ENCODE results near the gene GFI1B.

The GFI1B gene

DNA sequence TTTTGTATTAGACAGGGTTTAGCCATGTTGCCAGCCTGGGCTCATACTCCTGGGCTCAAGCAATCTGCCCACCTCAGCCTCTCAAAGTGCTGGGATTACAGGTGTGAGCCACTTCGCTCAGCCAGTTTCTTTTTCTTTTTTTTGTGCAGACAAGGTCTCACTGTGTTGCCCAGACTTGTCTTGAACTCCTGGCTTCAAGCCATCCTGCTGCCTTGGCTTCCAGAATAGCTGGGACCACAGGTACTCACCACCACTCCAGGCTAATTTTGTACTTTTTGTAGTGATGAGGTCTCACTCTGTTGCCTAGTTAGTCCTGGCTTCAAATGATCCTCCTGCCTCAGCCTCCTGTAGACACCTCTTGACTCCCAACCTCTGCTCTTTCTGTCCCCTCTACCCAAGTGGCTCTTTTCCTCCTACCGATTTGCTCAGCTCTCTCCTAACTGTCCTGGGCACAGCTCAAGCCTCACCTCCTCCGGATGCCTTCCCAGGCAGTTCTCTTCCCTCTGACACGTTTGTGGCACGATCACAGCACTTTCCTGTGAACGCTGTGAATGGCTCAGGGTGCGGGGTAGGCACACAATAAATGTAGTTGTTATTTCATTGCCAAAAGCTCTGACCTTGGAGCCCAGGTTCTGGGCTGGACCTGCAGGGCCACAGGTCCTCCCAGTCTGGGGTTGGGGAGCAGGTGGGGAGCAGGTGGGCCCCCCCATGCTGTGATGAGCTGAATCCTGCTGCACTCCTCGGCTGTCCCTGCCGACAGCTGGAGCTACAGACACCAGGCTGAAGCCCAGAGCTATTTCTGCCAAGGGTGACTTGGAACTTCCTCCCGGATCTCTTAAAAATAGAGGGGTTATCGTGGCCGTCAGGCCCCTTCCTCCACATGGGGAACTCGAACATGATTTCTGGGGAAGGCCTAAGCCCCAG lies 23.9 kb downstream of the GFI1B start:
- ChIA-PET CTCF (interaction anchor here (0.6 to 5.7 kb wide), 6 partner anchors 9 to 184 kb away, joined by 3 to 56 read pairs (median 4); partner anchors contain the start of gene GFI1B), POLR2A (interaction anchor here (1.3 to 2.3 kb wide), 2 partner anchors 20 to 28 kb away, joined by 3 to 10 read pairs; partner anchors contain the start of gene GTF3C5)
- H3K4me1 ChIP-seq (ENCODE audit: control insufficient read depth, insufficient read depth, low read length): no peaks in the 10 kb centered on the region
- no peak overlapping the region for H3K4me3 ChIP-seq (ENCODE audit: low read depth, low read length)
- TF ChIP-seq ZBTB17 (tag by site-specific recombination; IDR thresholded peaks at IDR 0.05) (peak; percentile 54), ZNF76 (tag by site-specific recombination; IDR thresholded peaks at IDR 0.05; ENCODE audit: borderline replicate concordance, low read depth) (no peak), ZNF23 (tag by site-specific recombination; IDR thresholded peaks at IDR 0.05; ENCODE audit: borderline replicate concordance) (no peak), ZNF704 (tag by site-specific recombination; IDR thresholded peaks at IDR 0.05) (no peak), ZNF629 (tag by site-specific recombination; IDR thresholded peaks at IDR 0.05) (no peak)
- TF ChIP-seq, protein P1, sequence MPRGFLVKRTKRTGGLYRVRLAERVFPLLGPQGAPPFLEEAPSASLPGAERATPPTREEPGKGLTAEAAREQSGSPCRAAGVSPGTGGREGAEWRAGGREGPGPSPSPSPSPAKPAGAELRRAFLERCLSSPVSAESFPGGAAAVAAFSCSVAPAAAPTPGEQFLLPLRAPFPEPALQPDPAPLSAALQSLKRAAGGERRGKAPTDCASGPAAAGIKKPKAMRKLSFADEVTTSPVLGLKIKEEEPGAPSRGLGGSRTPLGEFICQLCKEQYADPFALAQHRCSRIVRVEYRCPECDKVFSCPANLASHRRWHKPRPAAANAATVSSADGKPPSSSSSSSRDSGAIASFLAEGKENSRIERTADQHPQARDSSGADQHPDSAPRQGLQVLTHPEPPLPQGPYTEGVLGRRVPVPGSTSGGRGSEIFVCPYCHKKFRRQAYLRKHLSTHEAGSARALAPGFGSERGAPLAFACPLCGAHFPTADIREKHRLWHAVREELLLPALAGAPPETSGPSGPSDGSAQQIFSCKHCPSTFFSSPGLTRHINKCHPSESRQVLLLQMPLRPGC (tag by site-specific recombination; IDR thresholded peaks at IDR 0.05): no peak
- TF ChIP-seq, protein P2, sequence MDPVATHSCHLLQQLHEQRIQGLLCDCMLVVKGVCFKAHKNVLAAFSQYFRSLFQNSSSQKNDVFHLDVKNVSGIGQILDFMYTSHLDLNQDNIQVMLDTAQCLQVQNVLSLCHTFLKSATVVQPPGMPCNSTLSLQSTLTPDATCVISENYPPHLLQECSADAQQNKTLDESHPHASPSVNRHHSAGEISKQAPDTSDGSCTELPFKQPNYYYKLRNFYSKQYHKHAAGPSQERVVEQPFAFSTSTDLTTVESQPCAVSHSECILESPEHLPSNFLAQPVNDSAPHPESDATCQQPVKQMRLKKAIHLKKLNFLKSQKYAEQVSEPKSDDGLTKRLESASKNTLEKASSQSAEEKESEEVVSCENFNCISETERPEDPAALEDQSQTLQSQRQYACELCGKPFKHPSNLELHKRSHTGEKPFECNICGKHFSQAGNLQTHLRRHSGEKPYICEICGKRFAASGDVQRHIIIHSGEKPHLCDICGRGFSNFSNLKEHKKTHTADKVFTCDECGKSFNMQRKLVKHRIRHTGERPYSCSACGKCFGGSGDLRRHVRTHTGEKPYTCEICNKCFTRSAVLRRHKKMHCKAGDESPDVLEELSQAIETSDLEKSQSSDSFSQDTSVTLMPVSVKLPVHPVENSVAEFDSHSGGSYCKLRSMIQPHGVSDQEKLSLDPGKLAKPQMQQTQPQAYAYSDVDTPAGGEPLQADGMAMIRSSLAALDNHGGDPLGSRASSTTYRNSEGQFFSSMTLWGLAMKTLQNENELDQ (tag by site-specific recombination; IDR thresholded peaks at IDR 0.05; ENCODE audit: low read depth): no peak
- H3K36me3 ChIP-seq (ENCODE audit: control insufficient read depth in 2 of 2, insufficient read depth in 1 of 2, low read length in 2 of 2): no peaks in the 10 kb centered on the region
- no peaks in the 10 kb centered on the region for H3K9me3 ChIP-seq (ENCODE audit: control insufficient read depth, insufficient read depth, low read depth, low read length)
- no peak overlapping the region for H3K27ac ChIP-seq (ENCODE audit: extremely low read depth, low read depth, low read length)

DNA sequence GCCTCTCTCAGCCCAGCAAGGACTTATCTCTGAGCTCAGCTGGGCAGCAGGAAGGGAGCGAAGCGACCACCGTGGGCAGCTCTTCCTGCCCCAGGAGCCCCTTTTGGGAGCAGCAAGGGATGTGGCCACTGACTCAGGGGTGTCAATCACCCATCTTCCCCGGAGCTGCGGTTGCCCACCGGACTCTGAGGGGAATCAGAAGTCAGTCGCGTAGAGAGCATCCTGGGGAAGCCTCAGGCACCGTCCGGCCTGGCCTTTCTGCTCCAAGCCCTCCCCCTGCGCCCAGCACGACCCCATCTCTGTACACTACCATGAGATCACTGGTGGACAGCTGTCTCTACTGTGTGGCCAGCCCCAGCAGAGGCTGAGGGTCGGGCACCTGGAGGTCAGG lies 24.6 kb downstream of the GFI1B start:
- H3K4me1 ChIP-seq (ENCODE audit: control insufficient read depth, insufficient read depth, low read length): no peaks in the 10 kb centered on the region
- no peak for TF ChIP-seq ZNF449 (tag by site-specific recombination; IDR thresholded peaks at IDR 0.05)
- no peak for TF ChIP-seq ZNF223 (tag by site-specific recombination; IDR thresholded peaks at IDR 0.05)
- no peak for TF ChIP-seq ZBTB7A (tag by site-specific recombination; IDR thresholded peaks at IDR 0.05; ENCODE audit: low read depth)
- no peak for TF ChIP-seq ZNF529 (tag by site-specific recombination; IDR thresholded peaks at IDR 0.05; ENCODE audit: insufficient replicate concordance)
- TF ChIP-seq, protein P1 (tag by site-specific recombination; IDR thresholded peaks at IDR 0.05): no peak
- TF ChIP-seq ZNF624 (tag by site-specific recombination; IDR thresholded peaks at IDR 0.05): no peak
- no peak for TF ChIP-seq ZNF239 (tag by site-specific recombination; IDR thresholded peaks at IDR 0.05)
- no peak for TF ChIP-seq ZNF114 (tag by site-specific recombination; IDR thresholded peaks at IDR 0.05)
- TF ChIP-seq ZNF155 (tag by site-specific recombination; IDR thresholded peaks at IDR 0.05): no peak
- TF ChIP-seq ZNF24 (tag by site-specific recombination; IDR thresholded peaks at IDR 0.05): no peak
- TF ChIP-seq OSR2 (tag by site-specific recombination; IDR thresholded peaks at IDR 0.05): no peak
- no peak for TF ChIP-seq PRDM1 (tag by site-specific recombination; IDR thresholded peaks at IDR 0.05)
- TF ChIP-seq ZNF626 (tag by site-specific recombination; IDR thresholded peaks at IDR 0.05): no peak
- TF ChIP-seq HOXA7 (CRISPR knock-in tag; IDR thresholded peaks at IDR 0.05; ENCODE audit: borderline replicate concordance): no peak
- no peak overlapping the region for H3K27ac ChIP-seq (ENCODE audit: extremely low read depth, low read depth, low read length)
- ChIA-PET CTCF (interaction anchor here (0.6 to 5.7 kb wide), 5 partner anchors 8 to 183 kb away, joined by 3 to 56 read pairs (median 4); partner anchors contain the start of gene GFI1B), POLR2A (interaction anchor here (1.3 to 2.3 kb wide), 2 partner anchors 19 to 27 kb away, joined by 3 to 10 read pairs; partner anchors contain the start of gene GTF3C5)
- no peaks in the 10 kb centered on the region for H3K36me3 ChIP-seq (ENCODE audit: control insufficient read depth in 2 of 2, insufficient read depth in 1 of 2, low read length in 2 of 2)
- H3K4me3 ChIP-seq (ENCODE audit: low read depth, low read length): no peak overlapping the region
- H3K9me3 ChIP-seq (ENCODE audit: control insufficient read depth, insufficient read depth, low read depth, low read length): no peaks in the 10 kb centered on the region
